NCI-H2081 treated with DMSO at 0.1 percent for 48 hours (cell line): ENCODE measurements around the gene CD2BP2.
"Not testable (repeated sequence)": the region's sequence is repeated elsewhere in the genome, so short reads cannot be mapped to it uniquely, and the experiment has no call there.

Experiments used
- DNase-seq: peaks from one replicate; lab custom pipeline; 2025; lab: John Stamatoyannopoulos, UW

Gene CD2BP2

GRCh38 chr16:30358990-30359870, 4.1 kb upstream of the CD2BP2 start:
- DNase-seq = no peak

GRCh38 chr16:30358577-30358936, 3.4 kb upstream of the CD2BP2 start:
- DNase-seq = no peak

GRCh38 chr16:30357715-30358576, 2.8 kb upstream of the CD2BP2 start:
- DNase-seq = no peak

GRCh38 chr16:30357085-30357714, 2.1 kb upstream of the CD2BP2 start:
- DNase-seq = no peak

- no peak for DNase-seq
Measured at GRCh38 chr16:30356401-30357084, 1.4 kb upstream of the CD2BP2 start.

- DNase-seq = no peak
Measured at GRCh38 chr16:30355954-30356308, 823 bp upstream of the CD2BP2 start.

- DNase-seq = no peak
Measured at GRCh38 chr16:30354423-30355143, 525 bp downstream of the CD2BP2 start.

- no peak for DNase-seq
Measured at GRCh38 chr16:30353438-30354129, 1.5 kb downstream of the CD2BP2 start.

- no peak for DNase-seq
Measured at GRCh38 chr16:30352488-30353401, 2.4 kb downstream of the CD2BP2 start.

GRCh38 chr16:30351586-30352419, 3.3 kb downstream of the CD2BP2 start:
- DNase-seq = no peak

- DNase-seq = no peak
Measured at GRCh38 chr16:30351001-30351441, 4.1 kb downstream of the CD2BP2 start.

- no peak for DNase-seq
Measured at GRCh38 chr16:30350134-30350871, 4.8 kb downstream of the CD2BP2 start.

GRCh38 chr16:30349675-30350074, 5.4 kb downstream of the CD2BP2 start:
- no peak for DNase-seq

- no peak for DNase-seq
Measured at GRCh38 chr16:30348929-30349328, 6.2 kb downstream of the CD2BP2 start.

- no peak for DNase-seq
Measured at GRCh38 chr16:30348113-30348512, 7.0 kb downstream of the CD2BP2 start.

- DNase-seq = no peak
Measured at GRCh38 chr16:30346286-30346685, 8.8 kb downstream of the CD2BP2 start.

GRCh38 chr16:30343491-30343820, 11.7 kb downstream of the CD2BP2 start:
- not testable (repeated sequence) for DNase-seq
